HepG2 (cell line): ENCODE results near the gene OLFM2.

Experiments used
- CTCF ChIP-seq: sonication (generic); formaldehyde crosslinking; IDR thresholded peaks from 2 replicates; pipeline ENCODE4 v1.5.0; 2020; ENCODE audit warnings: mild to moderate bottlenecking, missing genetic modification reagents, moderate library complexity
- EZH2 ChIP-seq: conservative IDR thresholded peaks from 2 replicates; pipeline ENCODE4 v1.6.1; 2012; ENCODE audit warnings: mild to moderate bottlenecking, low read depth, low read length, moderate library complexity
- GTF2F1 ChIP-seq: fragments of 150-350 bp; IDR thresholded peaks from 2 replicates; pipeline ENCODE4 v1.6.1; 2014; ENCODE audit warnings: low read length
- HOXA7 ChIP-seq: sonication (generic); formaldehyde crosslinking; IDR thresholded peaks from 2 replicates; pipeline ENCODE4 v1.8.1; 2022; ENCODE audit warnings: mild to moderate bottlenecking, missing genetic modification reagents, moderate library complexity
- IRF2 ChIP-seq: IDR thresholded peaks from 2 replicates; pipeline ENCODE4 v1.6.1; 2018; ENCODE audit warnings: missing genetic modification reagents, missing compliant biosample characterization
- RFX5 ChIP-seq: IDR thresholded peaks from 2 replicates; pipeline ENCODE4 v1.6.1; 2011; ENCODE audit warnings: low read depth, low read length, improper control_type of control experiment
- TAF1 ChIP-seq: sonication (generic); formaldehyde crosslinking; IDR thresholded peaks from 2 replicates; pipeline ENCODE4 v1.4.0; 2020; ENCODE audit warnings: missing genetic modification reagents
- TCF7L2 ChIP-seq: IDR thresholded peaks from 2 replicates; pipeline ENCODE4 v1.6.1; 2011; ENCODE audit warnings: mild to moderate bottlenecking, low read depth, low read length, moderate library complexity
- TF ChIP-seq, protein P1 (sequence below): sonication (generic); formaldehyde crosslinking; IDR thresholded peaks from 2 replicates; pipeline ENCODE4 v1.9.0; 2021; ENCODE audit warnings: missing genetic modification reagents, mild to moderate bottlenecking, borderline replicate concordance
- TF ChIP-seq, protein P2 (sequence below): IDR thresholded peaks from 2 replicates; pipeline ENCODE4 v1.6.1; 2016; ENCODE audit warnings: low read depth, control low read depth

GRCh38 chr19:9828551-9829063, 107.7 kb downstream of the OLFM2 start:
- TF ChIP-seq TAF1, result no peak; the same call in 1 of the 2 replicates
- TF ChIP-seq, protein P1, sequence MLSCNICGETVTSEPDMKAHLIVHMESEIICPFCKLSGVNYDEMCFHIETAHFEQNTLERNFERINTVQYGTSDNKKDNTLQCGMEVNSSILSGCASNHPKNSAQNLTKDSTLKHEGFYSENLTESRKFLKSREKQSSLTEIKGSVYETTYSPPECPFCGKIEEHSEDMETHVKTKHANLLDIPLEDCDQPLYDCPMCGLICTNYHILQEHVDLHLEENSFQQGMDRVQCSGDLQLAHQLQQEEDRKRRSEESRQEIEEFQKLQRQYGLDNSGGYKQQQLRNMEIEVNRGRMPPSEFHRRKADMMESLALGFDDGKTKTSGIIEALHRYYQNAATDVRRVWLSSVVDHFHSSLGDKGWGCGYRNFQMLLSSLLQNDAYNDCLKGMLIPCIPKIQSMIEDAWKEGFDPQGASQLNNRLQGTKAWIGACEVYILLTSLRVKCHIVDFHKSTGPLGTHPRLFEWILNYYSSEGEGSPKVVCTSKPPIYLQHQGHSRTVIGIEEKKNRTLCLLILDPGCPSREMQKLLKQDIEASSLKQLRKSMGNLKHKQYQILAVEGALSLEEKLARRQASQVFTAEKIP (CRISPR knock-in tag), result no peak
- no peak for TF ChIP-seq CTCF
- TF ChIP-seq, protein P2, sequence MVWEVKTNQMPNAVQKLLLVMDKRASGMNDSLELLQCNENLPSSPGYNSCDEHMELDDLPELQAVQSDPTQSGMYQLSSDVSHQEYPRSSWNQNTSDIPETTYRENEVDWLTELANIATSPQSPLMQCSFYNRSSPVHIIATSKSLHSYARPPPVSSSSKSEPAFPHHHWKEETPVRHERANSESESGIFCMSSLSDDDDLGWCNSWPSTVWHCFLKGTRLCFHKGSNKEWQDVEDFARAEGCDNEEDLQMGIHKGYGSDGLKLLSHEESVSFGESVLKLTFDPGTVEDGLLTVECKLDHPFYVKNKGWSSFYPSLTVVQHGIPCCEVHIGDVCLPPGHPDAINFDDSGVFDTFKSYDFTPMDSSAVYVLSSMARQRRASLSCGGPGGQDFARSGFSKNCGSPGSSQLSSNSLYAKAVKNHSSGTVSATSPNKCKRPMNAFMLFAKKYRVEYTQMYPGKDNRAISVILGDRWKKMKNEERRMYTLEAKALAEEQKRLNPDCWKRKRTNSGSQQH (CRISPR knock-in tag), result no peak
- TF ChIP-seq RFX5, result no peak
- no peak for TF ChIP-seq HOXA7 (CRISPR knock-in tag)
- TF ChIP-seq GTF2F1, result no peak
- no peak for TF ChIP-seq IRF2 (CRISPR knock-in tag)
- TF ChIP-seq TCF7L2, result no peak
- TF ChIP-seq EZH2, result no peak
